Mesothelial cell of epicardium (in vitro differentiated cells): Measurements from ENCODE around the gene BRPF3. TPM values are rescaled to one million over a fixed set of nuclear protein-coding genes. Genes with fewer than 3 reads are reported as not detected.

Experiments used
- DNase-seq, 2 experiments: peaks; one replicate each; pipeline ENCODE4 v3.0.0; 2021; ENCODE audit warnings: low spot score in 2 of 2; ENCODE audit not compliant: unreplicated experiment in 2 of 2
- H3K27ac Mint-ChIP-seq: 2 replicates; pipeline ENCODE4 v1.8.0; 2021; ENCODE audit warnings: mixed read lengths
- H3K27me3 Mint-ChIP-seq: 2 replicates; pipeline ENCODE4 v1.8.0; 2021; ENCODE audit warnings: low read depth, mixed read lengths
- H3K36me3 Mint-ChIP-seq: 2 replicates; pipeline ENCODE4 v1.8.0; 2021; ENCODE audit warnings: mixed read lengths
- H3K4me1 Mint-ChIP-seq: 2 replicates; pipeline ENCODE4 v1.8.0; 2021; ENCODE audit warnings: mixed read lengths
- H3K4me3 Mint-ChIP-seq: 2 replicates; pipeline ENCODE4 v1.8.0; 2021; ENCODE audit warnings: mild to moderate bottlenecking, moderate library complexity, mixed read lengths
- H3K9me3 Mint-ChIP-seq: 2 replicates; pipeline ENCODE4 v1.8.0; 2021; ENCODE audit warnings: mixed read lengths
- CTCF ChIP-seq: fragments of 200-600 bp; sonication (generic); IDR thresholded peaks from one replicate; pipeline ENCODE4 v1.5.0; 2021; ENCODE audit warnings: antibody characterized with exemption; ENCODE audit not compliant: unreplicated experiment
- total RNA-seq: library from RNA; stranded (reverse); gene quantifications from 3 replicates; pipeline ENCODE4 v1.2.1, GENCODE V29; 2021

The BRPF3 gene
- total RNA-seq, 1 donor from 2014 or later = 54.1 TPM

- DNase-seq = no peak
- Mint-ChIP-seq H3K9me3 (peaks cover 5% of the 10 kb centered on the region), H3K27ac (no peak overlapping the region), H3K4me1 (peaks cover 40% of the 10 kb centered on the region), H3K4me3 (no peak overlapping the region), H3K27me3 (no peaks in the 10 kb centered on the region), H3K36me3 (peaks cover 3% of the 10 kb centered on the region)
- TF ChIP-seq CTCF = no peak
Measured at GRCh38 chr6:36242626-36243025, 46.1 kb downstream of the BRPF3 start.

GRCh38 chr6:36243562-36244212, 47.1 kb downstream of the BRPF3 start:
- Mint-ChIP-seq H3K36me3 (no peaks in the 10 kb centered on the region), H3K4me3 (no peak overlapping the region), H3K27me3 (no peaks in the 10 kb centered on the region), H3K27ac (no peak overlapping the region), H3K9me3 (no peaks in the 10 kb centered on the region), H3K4me1 (peaks cover 40% of the 10 kb centered on the region)
- no peak for DNase-seq
- TF ChIP-seq CTCF = no peak

- no peaks in the 10 kb centered on the region for H3K36me3 Mint-ChIP-seq
- no peaks in the 10 kb centered on the region for H3K9me3 Mint-ChIP-seq
- DNase-seq = no peak
- TF ChIP-seq CTCF = no peak
- peak overlapping the region; percentile 40 for H3K27ac Mint-ChIP-seq
- no peak overlapping the region for H3K4me3 Mint-ChIP-seq
- H3K4me1 Mint-ChIP-seq = peaks cover 38% of the 10 kb centered on the region
- H3K27me3 Mint-ChIP-seq = no peaks in the 10 kb centered on the region
Measured at GRCh38 chr6:36244641-36245280, 48.2 kb downstream of the BRPF3 start.

- no peak for DNase-seq
- TF ChIP-seq CTCF = no peak
Measured at GRCh38 chr6:36245572-36246061, 49.1 kb downstream of the BRPF3 start.

GRCh38 chr6:36246506-36247268, 50.1 kb downstream of the BRPF3 start:
- Mint-ChIP-seq H3K27ac (peak overlapping the region; percentile 17), H3K27me3 (no peaks in the 10 kb centered on the region), H3K4me3 (no peak overlapping the region), H3K9me3 (no peaks in the 10 kb centered on the region), H3K36me3 (no peaks in the 10 kb centered on the region), H3K4me1 (peaks cover 32% of the 10 kb centered on the region)
- no peak for DNase-seq
- no peak for TF ChIP-seq CTCF

More at GRCh38 chr6:36245572-36246061, 49.1 kb downstream of the BRPF3 start:
- H3K9me3 Mint-ChIP-seq = no peaks in the 10 kb centered on the region
- H3K27me3 Mint-ChIP-seq = no peaks in the 10 kb centered on the region
- H3K4me3 Mint-ChIP-seq = no peak overlapping the region
- H3K36me3 Mint-ChIP-seq = no peaks in the 10 kb centered on the region
- peaks cover 34% of the 10 kb centered on the region for H3K4me1 Mint-ChIP-seq
- peak overlapping the region; percentile 48 for H3K27ac Mint-ChIP-seq
